Neutrophil (primary cell): ENCODE results near the gene NELL1.

ENCODE experiments used
- H3K27ac ChIP-seq: fragments of 200-600 bp; sonication (generic); 2 replicates; pipeline ENCODE4 v1.5.1; 2016; ENCODE audit warnings: mild to moderate bottlenecking, moderate library complexity
- H3K27me3 ChIP-seq: fragments of 200-600 bp; sonication (generic); 2 replicates; pipeline ENCODE4 v1.6.0; 2016; ENCODE audit warnings: mild to moderate bottlenecking
- H3K36me3 ChIP-seq: fragments of 200-600 bp; sonication (generic); 2 replicates; pipeline ENCODE4 v1.5.1; 2017
- H3K4me1 ChIP-seq, 2 experiments: fragments of 200-600 bp in 1 of 2; sonication (generic) in 1 of 2; 1 replicate in 1 of 2; 2 replicates in 1 of 2; pipeline versions ENCODE4 v1.5.1 to v1.6.1; 2013 to 2016; ENCODE audit warnings: low read depth in 1 of 2, low read length in 1 of 2, mild to moderate bottlenecking in 1 of 2, moderate library complexity in 1 of 2; ENCODE audit not compliant: control insufficient read depth in 1 of 2, insufficient read depth in 1 of 2
- H3K4me3 ChIP-seq, 2 experiments: fragments of 200-600 bp in 1 of 2; sonication (generic) in 1 of 2; 1 replicate in 1 of 2; 2 replicates in 1 of 2; pipeline ENCODE4 v1.5.1; 2013 to 2016; ENCODE audit warnings: low read depth in 1 of 2, low read length in 1 of 2, mild to moderate bottlenecking in 1 of 2, moderate library complexity in 1 of 2
- H3K9me3 ChIP-seq: fragments of 200-600 bp; sonication (generic); 2 replicates; pipeline ENCODE4 v1.5.1; 2016
- CTCF ChIP-seq: fragments of 200-600 bp; sonication (generic); IDR thresholded peaks from 2 replicates; pipeline ENCODE4 v1.5.1; 2016; ENCODE audit warnings: antibody characterized with exemption

NELL1 gene

GRCh38 chr11:20762116-20762844, 92.9 kb downstream of the NELL1 start:
- no peaks in the 10 kb centered on the region for H3K4me1 ChIP-seq
- H3K36me3 ChIP-seq: no peaks in the 10 kb centered on the region
- no peak overlapping the region for H3K27ac ChIP-seq
- no peak for TF ChIP-seq CTCF
- H3K4me3 ChIP-seq: no peak overlapping the region
- no peaks in the 10 kb centered on the region for H3K27me3 ChIP-seq
- no peaks in the 10 kb centered on the region for H3K9me3 ChIP-seq

- Histone ChIP-seq H3K36me3 (no peaks in the 10 kb centered on the region), H3K27me3 (no peaks in the 10 kb centered on the region), H3K4me3 (no peak overlapping the region), H3K4me1 (no peaks in the 10 kb centered on the region), H3K27ac (no peak overlapping the region), H3K9me3 (no peaks in the 10 kb centered on the region)
- no peak for TF ChIP-seq CTCF
Observed at GRCh38 chr11:20762980-20763379, 93.6 kb downstream of the NELL1 start.

GRCh38 chr11:20770414-20770946, 101.1 kb downstream of the NELL1 start:
- no peaks in the 10 kb centered on the region for H3K4me1 ChIP-seq
- H3K9me3 ChIP-seq: no peaks in the 10 kb centered on the region
- TF ChIP-seq CTCF: no peak

GRCh38 chr11:20771026-20771425, 101.6 kb downstream of the NELL1 start:
- no peak for TF ChIP-seq CTCF
- Histone ChIP-seq H3K4me3 (no peak overlapping the region), H3K27ac (no peak overlapping the region), H3K9me3 (no peaks in the 10 kb centered on the region), H3K36me3 (no peaks in the 10 kb centered on the region), H3K4me1 (no peaks in the 10 kb centered on the region), H3K27me3 (no peaks in the 10 kb centered on the region)

More at GRCh38 chr11:20770414-20770946, 101.1 kb downstream of the NELL1 start:
- Histone ChIP-seq H3K27me3 (no peaks in the 10 kb centered on the region), H3K4me3 (no peak overlapping the region), H3K27ac (no peak overlapping the region), H3K36me3 (no peaks in the 10 kb centered on the region)

GRCh38 chr11:20771681-20772080, 102.3 kb downstream of the NELL1 start:
- no peak overlapping the region for H3K27ac ChIP-seq
- no peaks in the 10 kb centered on the region for H3K27me3 ChIP-seq
- H3K36me3 ChIP-seq: no peaks in the 10 kb centered on the region
- H3K4me1 ChIP-seq: no peaks in the 10 kb centered on the region
- no peaks in the 10 kb centered on the region for H3K9me3 ChIP-seq
- H3K4me3 ChIP-seq: no peak overlapping the region
- TF ChIP-seq CTCF: no peak
